ENCODE measurements around the gene MILR1.

MILR1 gene

DNA sequence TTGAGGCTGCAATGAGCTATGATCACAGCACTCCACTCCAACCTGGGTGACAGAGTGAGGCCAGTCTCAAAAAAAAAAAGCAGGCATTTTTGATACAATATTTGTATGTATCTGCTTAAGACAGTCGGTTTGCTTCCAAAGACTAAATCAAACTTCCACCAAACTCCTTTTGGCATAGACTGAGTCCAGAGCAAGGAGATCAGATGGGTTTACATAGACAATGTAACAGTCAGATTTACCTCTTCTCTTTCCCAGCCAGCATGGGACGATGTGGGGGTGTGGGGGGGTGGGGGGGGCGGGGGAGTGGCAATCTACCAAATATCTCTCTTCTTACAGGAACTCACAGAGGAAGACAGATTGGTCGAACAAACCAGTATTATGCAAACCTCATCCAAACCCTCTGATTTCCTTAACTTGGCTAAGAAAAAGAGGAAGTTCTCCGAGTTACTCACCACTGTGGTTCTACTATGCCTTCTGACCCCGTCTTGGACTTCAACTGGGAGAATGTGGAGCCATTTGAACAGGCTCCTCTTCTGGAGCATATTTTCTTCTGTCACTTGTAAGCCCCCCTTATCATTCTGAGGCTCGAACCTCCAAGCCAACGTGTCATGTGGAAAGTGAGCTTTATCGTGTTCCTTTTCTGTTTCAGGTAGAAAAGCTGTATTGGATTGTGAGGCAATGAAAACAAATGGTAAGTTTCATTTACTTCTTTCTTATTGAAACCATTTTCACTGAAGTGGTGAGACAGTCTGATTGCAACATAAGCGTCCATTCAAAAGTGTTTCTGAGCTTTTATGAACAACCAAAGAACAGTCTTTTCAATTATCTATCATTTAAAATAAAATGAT, at the start of gene MILR1:
TSS of gene MILR1 (plus strand) at position 451 of the 848 bp plus-strand sequence. CDS start at position 505, 54 bp downstream.
- peak within 1 kb of the TSS; percentile 57 for H2AFZ ChIP-seq (ENCODE audit: low read depth, low read length, severe bottlenecking)
- TF ChIP-seq CTCF (IDR thresholded peaks at IDR 0.05; ENCODE audit: insufficient read depth, low read length, poor library complexity, severe bottlenecking), result no peak
- no peak for TF ChIP-seq EZH2phosphoT487 (conservative IDR thresholded peaks at IDR 0.05; ENCODE audit: low read length)
- H4K20me1 ChIP-seq (ENCODE audit: low read depth, low read length), result no peaks in the 10 kb centered on the region
- H3K9ac ChIP-seq (ENCODE audit: low read length), result peak within 1 kb of the TSS; percentile 24; the same call in 1 of the 2 replicates
- H3K9me3 ChIP-seq (ENCODE audit: insufficient read depth, low read length), result no peaks in the 10 kb centered on the region
- H3K9me2 ChIP-seq (replicated peaks; ENCODE audit: insufficient read depth, low read length), result no peaks in the 10 kb centered on the region
- no peaks in the 10 kb centered on the region for H3F3A ChIP-seq (ENCODE audit: insufficient read depth)
- H3K27ac ChIP-seq (ENCODE audit: low read depth, low read length), result peak within 1 kb of the TSS; percentile 27; the same call in 1 of the 2 replicates
- H3K4me3 ChIP-seq (ENCODE audit: insufficient read depth, low read length, poor library complexity, severe bottlenecking), result peak within 1 kb of the TSS; percentile 42
- H3K4me2 ChIP-seq (ENCODE audit: low read depth, low read length, poor library complexity, severe bottlenecking), result peak within 1 kb of the TSS; percentile 62
- H3K36me3 ChIP-seq (ENCODE audit: low read length), result no peaks in the 10 kb centered on the region
- no peaks in the 10 kb centered on the region for H3K27me3 ChIP-seq (ENCODE audit: low read length)
- H3K79me2 ChIP-seq (ENCODE audit: insufficient read depth, low read length), result no peaks in the 10 kb centered on the region

DNA sequence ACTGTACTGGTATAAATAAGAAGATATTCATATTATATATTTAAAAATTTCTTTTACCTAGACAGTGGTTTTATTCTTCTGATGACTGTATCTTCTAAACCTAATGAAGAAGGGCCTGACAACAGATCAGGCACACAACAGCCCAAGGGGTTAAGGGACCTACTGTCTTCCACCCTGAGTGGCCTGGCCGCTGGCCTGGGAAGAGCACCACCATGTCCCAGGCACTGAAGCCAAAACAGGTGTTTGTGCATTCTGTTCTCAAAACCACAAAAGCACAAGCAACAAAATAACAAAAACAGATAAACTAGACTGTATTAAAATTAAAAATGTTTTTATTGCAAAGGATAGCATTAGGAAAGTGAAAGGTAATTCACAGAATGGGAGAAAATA, 49.2 kb upstream of the MILR1 start:
- TF ChIP-seq CTCF (IDR thresholded peaks at IDR 0.05; ENCODE audit: insufficient read depth, low read length, poor library complexity, severe bottlenecking), result no peak
- no peak for TF ChIP-seq EZH2phosphoT487 (conservative IDR thresholded peaks at IDR 0.05; ENCODE audit: low read length)
- Histone ChIP-seq H3K9ac (ENCODE audit: low read length) (no peak overlapping the region), H4K20me1 (ENCODE audit: low read depth, low read length) (no peaks in the 10 kb centered on the region), H3F3A (ENCODE audit: insufficient read depth) (no peaks in the 10 kb centered on the region), H3K9me3 (ENCODE audit: insufficient read depth, low read length) (no peaks in the 10 kb centered on the region), H3K36me3 (ENCODE audit: low read length) (no peaks in the 10 kb centered on the region), H3K4me3 (ENCODE audit: insufficient read depth, low read length, poor library complexity, severe bottlenecking) (no peak overlapping the region), H3K9me2 (replicated peaks; ENCODE audit: insufficient read depth, low read length) (no peaks in the 10 kb centered on the region), H2AFZ (ENCODE audit: low read depth, low read length, severe bottlenecking) (no peak overlapping the region), H3K27ac (ENCODE audit: low read depth, low read length) (no peak overlapping the region), H3K27me3 (ENCODE audit: low read length) (no peaks in the 10 kb centered on the region), H3K4me2 (ENCODE audit: low read depth, low read length, poor library complexity, severe bottlenecking) (no peak overlapping the region), H3K79me2 (ENCODE audit: insufficient read depth, low read length) (no peaks in the 10 kb centered on the region)

DNA sequence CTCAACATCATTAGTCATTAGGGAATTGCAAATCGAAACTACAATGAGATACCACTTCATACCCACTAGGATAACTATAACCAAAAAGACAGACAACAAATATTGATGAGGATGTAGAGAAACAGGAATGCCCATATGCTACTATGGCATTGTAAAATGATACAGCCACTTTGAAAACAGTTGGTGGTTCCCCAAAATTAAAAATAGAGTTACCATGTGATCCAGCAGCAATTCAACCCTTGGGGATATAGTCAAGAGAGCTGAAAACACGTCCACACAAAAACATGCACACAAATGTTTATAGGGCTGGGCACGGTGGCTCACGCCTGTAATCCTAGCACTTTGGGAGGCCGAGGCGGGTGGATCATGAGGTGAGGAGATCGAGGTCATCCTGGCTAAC, 48.3 kb upstream of the MILR1 start:
- Histone ChIP-seq H3F3A (ENCODE audit: insufficient read depth) (no peaks in the 10 kb centered on the region), H3K9ac (ENCODE audit: low read length) (no peak overlapping the region), H4K20me1 (ENCODE audit: low read depth, low read length) (no peaks in the 10 kb centered on the region), H3K9me2 (replicated peaks; ENCODE audit: insufficient read depth, low read length) (no peaks in the 10 kb centered on the region), H3K4me2 (ENCODE audit: low read depth, low read length, poor library complexity, severe bottlenecking) (no peak overlapping the region), H3K27me3 (ENCODE audit: low read length) (no peaks in the 10 kb centered on the region), H3K27ac (ENCODE audit: low read depth, low read length) (no peak overlapping the region), H3K36me3 (ENCODE audit: low read length) (no peaks in the 10 kb centered on the region), H3K79me2 (ENCODE audit: insufficient read depth, low read length) (no peaks in the 10 kb centered on the region), H3K9me3 (ENCODE audit: insufficient read depth, low read length) (no peaks in the 10 kb centered on the region), H3K4me3 (ENCODE audit: insufficient read depth, low read length, poor library complexity, severe bottlenecking) (no peak overlapping the region), H2AFZ (ENCODE audit: low read depth, low read length, severe bottlenecking) (no peak overlapping the region)
- TF ChIP-seq EZH2phosphoT487 (conservative IDR thresholded peaks at IDR 0.05; ENCODE audit: low read length) (no peak), CTCF (IDR thresholded peaks at IDR 0.05; ENCODE audit: insufficient read depth, low read length, poor library complexity, severe bottlenecking) (no peak)

Data from SU-DHL-6 (cell line).